ENCODE measurements around the gene P2RY11.

P2RY11 gene, protein sequence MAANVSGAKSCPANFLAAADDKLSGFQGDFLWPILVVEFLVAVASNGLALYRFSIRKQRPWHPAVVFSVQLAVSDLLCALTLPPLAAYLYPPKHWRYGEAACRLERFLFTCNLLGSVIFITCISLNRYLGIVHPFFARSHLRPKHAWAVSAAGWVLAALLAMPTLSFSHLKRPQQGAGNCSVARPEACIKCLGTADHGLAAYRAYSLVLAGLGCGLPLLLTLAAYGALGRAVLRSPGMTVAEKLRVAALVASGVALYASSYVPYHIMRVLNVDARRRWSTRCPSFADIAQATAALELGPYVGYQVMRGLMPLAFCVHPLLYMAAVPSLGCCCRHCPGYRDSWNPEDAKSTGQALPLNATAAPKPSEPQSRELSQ

DNA sequence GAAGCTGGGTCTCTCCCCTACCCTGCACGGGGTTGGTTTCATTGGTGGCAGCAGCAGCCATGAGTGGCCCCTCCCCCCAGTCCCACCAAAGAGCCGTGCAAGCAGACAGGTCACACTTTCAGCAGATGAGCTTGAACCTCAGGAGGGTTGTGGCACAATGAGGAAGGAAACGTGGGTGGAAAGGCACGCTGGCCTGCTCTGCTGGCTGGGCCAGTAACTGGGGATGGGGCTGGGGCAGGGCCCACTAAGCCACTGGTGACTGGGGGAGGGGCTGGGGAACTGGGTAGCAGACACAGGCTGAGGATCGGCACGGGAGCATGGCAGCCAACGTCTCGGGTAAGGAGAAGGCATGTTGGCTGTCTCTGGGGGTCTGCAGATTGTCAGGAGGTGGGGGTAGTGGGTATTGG lies at the start of gene P2RY11:
Gene P2RY11, plus strand, starts transcription at position 289 of the 407 bp plus-strand sequence. Its CDS starts 29 bp downstream, at position 318.
- DNase-seq (ENCODE audit: low spot score in 2 of 2): peak in 1 of 2 donors; percentile 52
- H3K27ac Mint-ChIP-seq: peak within 1 kb of the TSS; percentile 89
- no peaks in the 10 kb centered on the region for H3K9me3 Mint-ChIP-seq
- peak within 1 kb of the TSS; percentile 75 for H3K4me3 Mint-ChIP-seq
- no peaks in the 10 kb centered on the region for H3K27me3 Mint-ChIP-seq
- peak; percentile 57 for ATAC-seq (ENCODE audit: low read depth)
- peaks cover 21% of the 10 kb centered on the region for H3K36me3 Mint-ChIP-seq
- peaks cover 35% of the 10 kb centered on the region for H3K4me1 Mint-ChIP-seq

DNA sequence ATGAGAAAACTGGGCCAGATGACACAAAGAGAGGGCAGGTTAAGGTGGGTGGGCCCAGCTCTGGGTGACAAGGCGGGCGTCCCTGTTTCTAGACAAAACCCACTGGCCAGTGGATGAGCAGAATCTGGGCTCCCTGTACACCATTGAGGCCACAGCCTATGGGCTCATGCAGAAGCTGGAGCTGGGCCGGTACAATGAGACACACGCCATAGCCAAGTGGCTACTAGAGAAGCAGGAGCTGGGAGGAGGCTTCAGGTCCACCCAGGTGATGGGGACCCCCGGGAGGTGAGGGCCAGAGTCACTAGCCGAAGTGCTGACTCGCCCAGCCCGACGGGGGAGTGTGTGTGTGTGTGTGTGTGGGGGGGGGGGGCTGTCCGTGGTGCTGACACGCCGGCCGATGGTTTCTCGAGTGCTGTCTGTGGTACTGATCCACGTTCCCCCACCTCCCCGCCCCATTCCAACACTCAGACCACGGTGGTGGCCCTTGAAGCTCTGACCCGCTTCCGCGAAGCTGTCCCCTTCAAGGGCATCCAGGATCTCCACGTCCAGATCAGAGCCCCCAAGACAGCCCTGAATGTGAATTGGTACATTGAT lies 49.7 kb upstream of the P2RY11 start:
- DNase-seq (ENCODE audit: low spot score in 2 of 2) (no peak), ATAC-seq (ENCODE audit: low read depth) (no peak)
- Mint-ChIP-seq H3K9me3 (peaks cover 2% of the 10 kb centered on the region), H3K27ac (no peak overlapping the region), H3K4me3 (no peak overlapping the region), H3K4me1 (no peaks in the 10 kb centered on the region), H3K36me3 (peaks cover 3% of the 10 kb centered on the region), H3K27me3 (peaks cover 19% of the 10 kb centered on the region)

DNA sequence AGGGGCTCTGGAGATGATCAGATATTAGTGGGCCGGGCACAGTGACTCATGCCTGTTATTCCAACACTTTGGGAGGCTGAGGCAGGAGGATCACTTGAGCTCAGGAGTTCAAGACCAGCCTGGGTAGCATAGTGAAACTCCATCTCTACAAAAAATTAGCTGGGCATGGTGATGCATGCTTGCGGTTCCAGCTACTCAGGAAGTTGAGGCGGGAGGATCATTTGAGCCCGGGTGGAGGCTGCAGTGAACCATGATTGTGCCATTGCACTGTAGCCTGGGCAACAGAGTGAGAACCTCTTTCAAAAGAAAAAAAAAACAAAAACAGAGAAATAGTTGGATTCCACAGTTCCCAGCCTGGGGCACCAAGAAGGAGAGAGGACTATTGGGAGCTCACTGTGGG lies 43.3 kb upstream of the P2RY11 start:
- ATAC-seq (ENCODE audit: low read depth) (no peak), DNase-seq (ENCODE audit: low spot score in 2 of 2) (no peak)
- H3K4me1 Mint-ChIP-seq: peaks cover 4% of the 10 kb centered on the region
- H3K27ac Mint-ChIP-seq: no peak overlapping the region
- H3K27me3 Mint-ChIP-seq: peaks cover 17% of the 10 kb centered on the region
- H3K9me3 Mint-ChIP-seq: peaks cover 6% of the 10 kb centered on the region
- peaks cover 5% of the 10 kb centered on the region for H3K36me3 Mint-ChIP-seq
- H3K4me3 Mint-ChIP-seq: no peak overlapping the region

DNA sequence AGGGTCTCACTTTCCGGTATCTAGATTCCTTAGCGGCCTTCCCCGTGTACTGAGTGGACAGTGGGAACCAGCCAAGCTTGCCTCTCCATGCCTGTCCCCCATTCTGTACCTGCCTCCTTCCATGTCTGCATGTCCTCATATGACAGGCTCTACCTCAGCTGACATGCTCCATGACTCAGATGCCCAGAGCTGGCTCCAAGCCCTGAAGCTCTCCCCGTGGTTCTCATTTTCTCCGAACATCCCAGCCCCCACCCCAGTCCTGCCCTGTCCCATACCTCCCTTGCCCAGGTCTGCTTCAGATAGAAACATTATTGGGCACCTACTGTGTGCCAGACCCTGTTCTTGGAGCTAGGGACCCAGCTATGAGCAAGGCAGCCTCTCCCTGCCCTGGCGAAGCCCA lies 42.4 kb upstream of the P2RY11 start:
- H3K4me3 Mint-ChIP-seq: no peak overlapping the region
- DNase-seq (ENCODE audit: low spot score in 2 of 2) (no peak), ATAC-seq (ENCODE audit: low read depth) (no peak)
- H3K36me3 Mint-ChIP-seq: peaks cover 5% of the 10 kb centered on the region
- H3K27ac Mint-ChIP-seq: no peak overlapping the region
- H3K4me1 Mint-ChIP-seq: peaks cover 4% of the 10 kb centered on the region
- H3K27me3 Mint-ChIP-seq: peaks cover 14% of the 10 kb centered on the region
- H3K9me3 Mint-ChIP-seq: peaks cover 7% of the 10 kb centered on the region

DNA sequence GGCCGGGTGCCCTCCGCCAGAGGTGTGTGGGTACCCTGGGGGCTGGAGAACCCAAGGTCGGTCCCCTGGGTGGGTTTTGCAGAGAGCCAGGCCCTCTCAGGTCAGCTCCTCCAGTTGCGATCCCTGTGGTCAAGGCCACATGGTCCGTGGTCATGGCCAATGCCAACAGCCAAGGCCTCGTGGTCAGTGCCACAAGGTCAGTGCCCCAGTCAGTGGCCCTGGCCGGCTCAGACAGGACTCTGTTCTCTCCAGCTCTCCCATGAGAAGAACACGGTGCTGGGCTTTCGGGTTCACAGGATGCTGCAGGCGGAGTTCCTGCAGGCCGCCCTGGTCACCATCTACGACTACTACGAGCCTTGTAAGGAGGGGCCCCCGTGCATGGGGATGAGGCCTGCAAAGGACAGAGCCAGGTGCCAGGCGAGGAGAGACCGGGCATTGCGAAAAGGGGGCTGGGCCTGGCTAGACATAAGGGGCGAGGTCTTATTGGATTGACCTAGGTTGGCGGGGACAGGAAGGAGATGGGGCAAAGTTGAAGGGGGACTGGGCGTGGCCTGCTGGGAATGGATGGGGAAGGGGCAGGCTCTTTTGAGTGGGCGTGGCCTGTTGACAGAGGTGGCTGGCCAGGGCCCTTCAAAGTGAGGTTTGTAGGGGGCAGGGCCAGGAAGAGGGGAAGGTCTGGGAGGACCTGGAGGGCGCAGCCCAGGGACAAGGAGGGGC lies 40.6 kb upstream of the P2RY11 start:
- Mint-ChIP-seq H3K4me3 (no peak overlapping the region), H3K4me1 (peaks cover 4% of the 10 kb centered on the region), H3K27me3 (peaks cover 11% of the 10 kb centered on the region), H3K27ac (no peak overlapping the region), H3K36me3 (peaks cover 5% of the 10 kb centered on the region), H3K9me3 (peaks cover 5% of the 10 kb centered on the region)
- no peak for DNase-seq (ENCODE audit: low spot score in 2 of 2)
- ATAC-seq (ENCODE audit: low read depth): no peak

DNA sequence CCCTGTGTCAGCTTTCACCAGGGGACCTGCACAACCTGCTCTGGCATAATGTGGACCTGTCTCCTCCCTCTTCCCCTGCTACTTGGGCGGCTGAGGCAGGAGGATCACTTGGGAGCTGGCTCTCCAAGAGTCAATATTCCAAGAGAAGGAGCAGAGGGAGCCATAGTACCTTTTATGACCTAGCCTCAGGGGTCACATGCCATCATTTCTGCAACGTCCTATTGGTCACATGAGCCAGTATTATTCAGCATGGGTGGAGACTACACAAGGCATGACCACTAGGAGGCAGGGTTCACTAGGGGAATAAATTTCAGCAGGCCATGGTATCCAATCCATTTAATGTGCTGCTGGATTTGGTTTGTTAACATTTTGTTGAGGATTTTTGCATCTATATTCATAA lies 37.3 kb upstream of the P2RY11 start:
- DNase-seq (ENCODE audit: low spot score in 2 of 2): peak in 1 of 2 donors; percentile 21

DNA sequence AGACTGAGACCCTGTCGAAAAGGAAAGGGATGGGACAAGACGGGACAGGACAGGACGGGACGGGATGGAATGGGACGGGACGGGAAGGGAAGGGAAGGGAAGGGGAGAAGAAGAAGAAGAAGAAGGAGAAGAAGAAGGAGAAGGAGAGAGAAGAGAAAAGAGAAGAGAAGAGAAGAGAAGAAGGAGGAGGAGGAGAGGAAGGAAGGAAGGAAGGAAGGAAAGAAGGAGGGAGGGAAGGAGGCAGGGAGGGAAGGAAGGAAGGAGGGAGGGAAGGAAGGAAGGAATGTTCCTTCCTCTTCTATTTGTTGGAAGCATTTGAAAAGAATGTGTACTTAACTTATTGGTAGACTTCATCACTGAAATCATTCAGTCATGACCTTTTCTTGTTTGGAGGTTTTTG lies 35.0 kb upstream of the P2RY11 start:
- Mint-ChIP-seq H3K27ac (no peak overlapping the region), H3K9me3 (peaks cover 12% of the 10 kb centered on the region), H3K36me3 (peaks cover 2% of the 10 kb centered on the region), H3K27me3 (peaks cover 2% of the 10 kb centered on the region), H3K4me1 (peaks cover 4% of the 10 kb centered on the region), H3K4me3 (no peak overlapping the region)
- ATAC-seq (ENCODE audit: low read depth): no peak
- no peak for DNase-seq (ENCODE audit: low spot score in 2 of 2)

More for the DNA sequence above, 37.3 kb upstream of the P2RY11 start:
- peak; percentile 70 for ATAC-seq (ENCODE audit: low read depth)
- H3K36me3 Mint-ChIP-seq: peaks cover 2% of the 10 kb centered on the region
- no peak overlapping the region for H3K27ac Mint-ChIP-seq
- H3K4me1 Mint-ChIP-seq: peaks cover 8% of the 10 kb centered on the region
- H3K4me3 Mint-ChIP-seq: no peak overlapping the region
- peaks cover 7% of the 10 kb centered on the region for H3K27me3 Mint-ChIP-seq
- peaks cover 12% of the 10 kb centered on the region for H3K9me3 Mint-ChIP-seq

DNA sequence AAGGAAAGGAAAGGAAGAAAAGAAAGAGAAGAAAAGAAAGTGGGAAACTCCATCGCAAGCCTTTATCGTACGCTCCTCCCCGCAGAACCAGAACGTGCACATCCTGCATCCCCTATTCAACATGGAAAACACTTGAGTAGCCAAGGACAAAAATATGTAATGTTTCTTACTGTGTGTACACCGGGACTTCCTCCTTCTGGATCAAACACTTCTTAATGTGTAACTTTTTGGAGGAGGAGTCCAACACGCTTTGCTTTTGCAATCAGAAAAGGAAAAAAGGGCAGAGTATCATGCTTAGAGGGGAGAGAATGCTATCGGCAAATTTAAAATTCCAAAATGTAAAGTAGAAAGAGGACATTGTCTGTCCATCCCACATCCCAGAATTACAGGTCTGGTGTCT lies 33.2 kb upstream of the P2RY11 start:
- H3K36me3 Mint-ChIP-seq: no peaks in the 10 kb centered on the region
- DNase-seq (ENCODE audit: low spot score in 2 of 2) (no peak), ATAC-seq (ENCODE audit: low read depth) (no peak)
- H3K4me3 Mint-ChIP-seq: no peak overlapping the region
- H3K9me3 Mint-ChIP-seq: peaks cover 6% of the 10 kb centered on the region
- H3K27me3 Mint-ChIP-seq: peaks cover 2% of the 10 kb centered on the region
- H3K4me1 Mint-ChIP-seq: peaks cover 4% of the 10 kb centered on the region
- H3K27ac Mint-ChIP-seq: no peak overlapping the region

DNA sequence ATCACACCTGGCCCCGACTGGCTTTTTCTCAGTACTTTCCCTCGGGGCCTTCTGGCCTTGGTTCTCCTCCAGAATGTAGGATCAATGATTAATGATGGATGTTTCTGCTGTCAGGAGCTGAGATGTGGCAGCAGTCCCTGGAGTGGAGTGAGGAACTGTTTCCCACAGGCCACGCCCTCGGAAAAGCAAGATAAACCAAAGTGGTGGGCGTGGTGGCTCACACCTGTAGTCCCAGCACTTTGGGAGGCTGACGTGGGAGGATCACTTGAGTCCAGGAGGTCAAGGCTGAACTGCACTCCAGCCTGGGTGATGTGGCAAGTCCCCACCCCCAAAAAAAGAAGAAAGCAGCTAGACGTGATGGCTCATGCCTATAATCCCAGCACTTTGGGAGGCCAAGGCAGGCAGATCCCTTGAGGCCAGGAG lies 32.5 kb upstream of the P2RY11 start:
- H3K4me1 Mint-ChIP-seq: peaks cover 4% of the 10 kb centered on the region
- peaks cover 2% of the 10 kb centered on the region for H3K27me3 Mint-ChIP-seq
- ATAC-seq (ENCODE audit: low read depth) (no peak), DNase-seq (ENCODE audit: low spot score in 2 of 2) (no peak)
- H3K4me3 Mint-ChIP-seq: no peak overlapping the region
- peaks cover 6% of the 10 kb centered on the region for H3K9me3 Mint-ChIP-seq
- H3K27ac Mint-ChIP-seq: no peak overlapping the region
- no peaks in the 10 kb centered on the region for H3K36me3 Mint-ChIP-seq

DNA sequence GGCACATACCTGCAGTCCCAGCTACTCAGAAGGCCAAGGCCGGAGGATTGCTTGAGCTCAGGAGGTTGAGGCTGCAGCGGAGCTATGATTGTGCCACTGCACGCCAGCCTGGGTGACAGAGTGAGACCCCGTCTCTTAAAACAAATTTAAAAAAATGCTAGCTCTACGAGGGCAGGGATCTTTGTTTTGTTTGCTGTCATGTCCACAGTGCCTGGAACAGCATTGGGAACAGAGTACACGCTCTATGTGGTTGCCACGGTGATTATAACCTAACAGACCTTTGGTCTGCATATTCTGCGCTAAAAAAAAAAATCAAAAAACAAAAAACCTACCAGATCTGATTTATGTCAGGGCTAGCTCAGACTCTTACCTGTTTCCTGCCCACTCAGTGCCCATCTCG lies 27.6 kb upstream of the P2RY11 start:
- no peaks in the 10 kb centered on the region for H3K27me3 Mint-ChIP-seq
- no peaks in the 10 kb centered on the region for H3K9me3 Mint-ChIP-seq
- H3K4me3 Mint-ChIP-seq: no peak overlapping the region
- ATAC-seq (ENCODE audit: low read depth) (no peak), DNase-seq (ENCODE audit: low spot score in 2 of 2) (no peak)
- H3K36me3 Mint-ChIP-seq: no peaks in the 10 kb centered on the region
- H3K4me1 Mint-ChIP-seq: peaks cover 9% of the 10 kb centered on the region
- no peak overlapping the region for H3K27ac Mint-ChIP-seq

DNA sequence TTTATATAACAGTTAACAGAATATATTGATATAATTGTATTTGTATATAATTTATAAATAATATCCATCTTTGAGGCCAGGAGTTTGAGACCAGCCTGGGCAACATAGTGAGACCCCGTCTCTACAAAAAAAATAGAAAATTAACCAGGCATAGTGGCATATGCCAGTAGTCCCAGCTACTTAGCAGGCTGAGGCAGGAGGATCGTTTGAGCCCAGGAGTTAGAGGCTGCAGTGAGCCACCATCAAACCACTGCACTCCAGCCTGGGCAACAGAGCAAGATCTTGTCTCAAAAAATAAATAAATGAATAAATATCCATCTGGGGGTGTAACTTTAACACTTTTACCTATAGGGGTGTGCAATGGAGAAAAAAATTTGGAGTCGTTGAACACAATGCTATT lies 26.7 kb upstream of the P2RY11 start:
- Mint-ChIP-seq H3K27ac (no peak overlapping the region), H3K27me3 (no peaks in the 10 kb centered on the region), H3K4me3 (no peak overlapping the region), H3K4me1 (peaks cover 11% of the 10 kb centered on the region), H3K36me3 (peaks cover 5% of the 10 kb centered on the region), H3K9me3 (no peaks in the 10 kb centered on the region)
- DNase-seq (ENCODE audit: low spot score in 2 of 2) (no peak), ATAC-seq (ENCODE audit: low read depth) (no peak)

DNA sequence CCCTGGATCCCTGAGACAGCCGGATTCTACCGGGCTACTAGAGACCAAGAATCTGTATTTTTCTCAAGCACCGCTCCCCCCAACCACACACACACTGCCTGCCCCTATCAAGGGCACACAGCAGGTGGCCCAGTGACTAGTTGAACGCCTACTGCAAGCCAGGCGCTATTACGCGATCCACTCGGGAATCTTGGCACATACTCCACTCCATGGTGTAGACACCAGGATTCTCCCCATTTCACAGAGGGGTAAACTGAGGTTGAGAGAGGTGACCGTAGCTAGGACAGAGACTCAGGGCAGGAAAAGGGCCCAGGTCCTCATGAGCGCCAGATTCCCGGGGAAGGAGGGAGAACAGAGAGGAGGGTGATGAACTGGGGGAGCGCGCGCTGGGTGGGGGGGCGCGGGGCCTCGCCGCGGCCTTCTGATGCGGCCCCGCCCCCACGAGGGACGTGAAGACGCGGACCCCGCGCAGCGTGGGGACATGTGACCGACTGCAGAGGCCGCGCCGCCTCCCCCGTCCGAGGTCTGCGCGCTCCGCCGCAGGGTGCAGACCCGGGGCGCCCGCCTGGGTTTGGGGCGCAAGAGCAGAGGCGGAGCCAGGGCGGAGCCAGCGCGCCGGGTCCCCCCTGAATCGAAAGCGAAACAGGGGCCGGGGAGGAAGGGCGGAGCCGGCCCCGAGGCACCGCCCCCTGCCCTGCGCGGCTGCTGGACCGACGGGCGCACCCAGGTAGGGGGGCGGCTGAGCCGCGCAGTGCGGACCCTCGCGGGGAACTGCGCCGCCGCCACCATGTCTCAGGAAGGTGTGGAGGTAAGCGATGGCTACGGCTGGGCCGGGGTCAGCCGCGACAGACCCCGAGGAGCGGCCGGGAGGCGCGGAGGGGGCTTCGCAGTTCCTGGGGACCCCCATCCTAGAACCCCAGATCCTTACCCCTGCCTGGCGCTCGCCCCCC lies 25.6 kb upstream of the P2RY11 start, which contains the start of gene SHFL:
Gene SHFL, plus strand, starts transcription at position 677 of the 950 bp plus-strand sequence. Its CDS starts 111 bp downstream, at position 788.
- H3K9me3 Mint-ChIP-seq: no peaks in the 10 kb centered on the region
- peak within 1 kb of the TSS; percentile 85 for H3K27ac Mint-ChIP-seq
- no peaks in the 10 kb centered on the region for H3K27me3 Mint-ChIP-seq
- H3K4me3 Mint-ChIP-seq: peak within 1 kb of the TSS; percentile 97
- peaks cover 14% of the 10 kb centered on the region for H3K4me1 Mint-ChIP-seq
- DNase-seq (ENCODE audit: low spot score in 2 of 2) (peak; percentile 80 to 84), ATAC-seq (ENCODE audit: low read depth) (peak; percentile 97)
- peaks cover 8% of the 10 kb centered on the region for H3K36me3 Mint-ChIP-seq

DNA sequence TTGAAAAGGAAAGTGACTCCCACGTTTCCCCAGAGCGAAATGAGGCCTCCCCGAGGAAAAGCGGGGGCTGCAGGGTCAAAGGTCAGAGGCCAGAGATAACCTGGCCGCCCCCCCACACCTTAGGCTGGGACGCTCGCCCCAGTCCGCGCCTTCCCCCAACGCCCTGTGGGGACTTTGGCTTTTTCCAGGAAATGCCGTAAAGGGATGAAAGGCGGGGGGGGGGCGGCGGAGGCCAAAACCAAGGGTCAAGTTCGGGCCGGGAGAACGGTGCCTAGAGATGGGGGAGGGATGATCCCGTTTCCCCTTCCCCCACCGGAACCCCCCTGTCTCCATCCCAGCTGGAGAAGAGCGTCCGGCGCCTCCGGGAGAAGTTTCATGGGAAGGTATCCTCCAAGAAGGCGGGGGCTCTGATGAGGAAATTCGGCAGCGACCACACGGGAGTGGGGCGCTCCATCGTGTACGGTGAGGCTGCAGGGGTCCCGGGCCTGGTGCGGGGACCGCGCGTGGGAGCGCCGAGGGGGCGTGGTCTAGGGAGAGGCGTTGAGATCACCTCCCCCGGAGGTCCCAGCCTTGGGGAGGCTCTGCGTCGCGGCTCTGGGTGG lies 24.8 kb upstream of the P2RY11 start:
- peaks cover 11% of the 10 kb centered on the region for H3K36me3 Mint-ChIP-seq
- no peak for ATAC-seq (ENCODE audit: low read depth)
- H3K27me3 Mint-ChIP-seq: no peaks in the 10 kb centered on the region
- peaks cover 17% of the 10 kb centered on the region for H3K4me1 Mint-ChIP-seq
- DNase-seq (ENCODE audit: low spot score in 2 of 2): no peak
- H3K27ac Mint-ChIP-seq: peak overlapping the region; percentile 67
- H3K4me3 Mint-ChIP-seq: peak overlapping the region; percentile 97
- H3K9me3 Mint-ChIP-seq: no peaks in the 10 kb centered on the region

All from memory B cell (primary cell).